Nephron progenitor cell (in vitro differentiated cells): ENCODE measurements around the gene OBP2A.

ENCODE experiments used
- DNase-seq: peaks from one replicate; pipeline ENCODE4 v3.0.0; 2021
- H3K27ac Mint-ChIP-seq: 2 replicates; pipeline ENCODE4 v1.8.0; 2021; ENCODE audit warnings: mild to moderate bottlenecking, moderate library complexity, mixed read lengths
- H3K27me3 Mint-ChIP-seq: 2 replicates; pipeline ENCODE4 v1.8.0; 2021; ENCODE audit warnings: mild to moderate bottlenecking, low read depth, mixed read lengths; ENCODE audit not compliant: poor library complexity
- H3K36me3 Mint-ChIP-seq: 2 replicates; pipeline ENCODE4 v1.8.0; 2021; ENCODE audit warnings: low read depth, mixed read lengths
- H3K4me1 Mint-ChIP-seq: 2 replicates; pipeline ENCODE4 v1.8.0; 2021; ENCODE audit warnings: mixed read lengths
- H3K4me3 Mint-ChIP-seq: 2 replicates; pipeline ENCODE4 v1.8.0; 2021; ENCODE audit warnings: mild to moderate bottlenecking, moderate library complexity, mixed read lengths
- H3K9me3 Mint-ChIP-seq: 2 replicates; pipeline ENCODE4 v1.8.0; 2021; ENCODE audit warnings: mild to moderate bottlenecking, moderate library complexity, mixed read lengths
- CTCF ChIP-seq: fragments of 200-600 bp; sonication (generic); IDR thresholded peaks from 2 replicates; pipeline ENCODE4 v1.5.0; 2021; ENCODE audit warnings: antibody characterized with exemption

Gene OBP2A

GRCh38 chr9:135565636-135566035, 19.7 kb downstream of the OBP2A start:
- no peaks in the 10 kb centered on the region for H3K36me3 Mint-ChIP-seq
- DNase-seq, result no peak
- peaks cover 15% of the 10 kb centered on the region for H3K9me3 Mint-ChIP-seq
- peaks cover 4% of the 10 kb centered on the region for H3K4me1 Mint-ChIP-seq
- H3K27ac Mint-ChIP-seq, result no peak overlapping the region
- H3K4me3 Mint-ChIP-seq, result no peak overlapping the region
- TF ChIP-seq CTCF, result no peak
- H3K27me3 Mint-ChIP-seq, result peaks cover 23% of the 10 kb centered on the region

- DNase-seq, result no peak
- Mint-ChIP-seq H3K27me3 (peaks cover 23% of the 10 kb centered on the region), H3K4me1 (peaks cover 4% of the 10 kb centered on the region), H3K27ac (no peak overlapping the region), H3K4me3 (no peak overlapping the region), H3K9me3 (peaks cover 20% of the 10 kb centered on the region), H3K36me3 (no peaks in the 10 kb centered on the region)
- no peak for TF ChIP-seq CTCF
Observed at GRCh38 chr9:135566552-135566951, 20.6 kb downstream of the OBP2A start.

GRCh38 chr9:135567311-135567710, 21.4 kb downstream of the OBP2A start:
- no peak overlapping the region for H3K4me3 Mint-ChIP-seq
- TF ChIP-seq CTCF, result no peak
- peaks cover 20% of the 10 kb centered on the region for H3K9me3 Mint-ChIP-seq
- H3K4me1 Mint-ChIP-seq, result peaks cover 4% of the 10 kb centered on the region
- no peak overlapping the region for H3K27ac Mint-ChIP-seq
- no peaks in the 10 kb centered on the region for H3K36me3 Mint-ChIP-seq
- no peak for DNase-seq
- peaks cover 23% of the 10 kb centered on the region for H3K27me3 Mint-ChIP-seq

- H3K4me1 Mint-ChIP-seq, result peaks cover 4% of the 10 kb centered on the region
- no peaks in the 10 kb centered on the region for H3K36me3 Mint-ChIP-seq
- H3K27ac Mint-ChIP-seq, result no peak overlapping the region
- peaks cover 23% of the 10 kb centered on the region for H3K27me3 Mint-ChIP-seq
- no peak for TF ChIP-seq CTCF
- H3K9me3 Mint-ChIP-seq, result peaks cover 20% of the 10 kb centered on the region
- no peak overlapping the region for H3K4me3 Mint-ChIP-seq
- DNase-seq, result no peak
Observed at GRCh38 chr9:135568026-135568425, 22.1 kb downstream of the OBP2A start.

GRCh38 chr9:135570456-135570855, 24.5 kb downstream of the OBP2A start:
- no peak overlapping the region for H3K4me3 Mint-ChIP-seq
- H3K27me3 Mint-ChIP-seq, result peaks cover 19% of the 10 kb centered on the region
- TF ChIP-seq CTCF, result no peak
- H3K27ac Mint-ChIP-seq, result no peak overlapping the region
- peaks cover 20% of the 10 kb centered on the region for H3K9me3 Mint-ChIP-seq
- peaks cover 4% of the 10 kb centered on the region for H3K4me1 Mint-ChIP-seq
- DNase-seq, result no peak
- no peaks in the 10 kb centered on the region for H3K36me3 Mint-ChIP-seq

GRCh38 chr9:135572233-135572632, 26.3 kb downstream of the OBP2A start:
- Mint-ChIP-seq H3K9me3 (peaks cover 20% of the 10 kb centered on the region), H3K4me1 (peaks cover 7% of the 10 kb centered on the region), H3K36me3 (no peaks in the 10 kb centered on the region), H3K4me3 (no peak overlapping the region), H3K27ac (no peak overlapping the region), H3K27me3 (peaks cover 17% of the 10 kb centered on the region)
- no peak for DNase-seq
- TF ChIP-seq CTCF, result no peak
